NCI-H1930 (cell line): Measurements from ENCODE around the gene GRIK5.
"Not testable (repeated sequence)": the region's sequence is repeated elsewhere in the genome, so short reads cannot be mapped to it uniquely, and the experiment has no call there.

Experiments used
- DNase-seq, 2 experiments: peaks; one replicate each; lab custom pipeline; 2025; lab: John Stamatoyannopoulos, UW

Gene GRIK5, protein sequence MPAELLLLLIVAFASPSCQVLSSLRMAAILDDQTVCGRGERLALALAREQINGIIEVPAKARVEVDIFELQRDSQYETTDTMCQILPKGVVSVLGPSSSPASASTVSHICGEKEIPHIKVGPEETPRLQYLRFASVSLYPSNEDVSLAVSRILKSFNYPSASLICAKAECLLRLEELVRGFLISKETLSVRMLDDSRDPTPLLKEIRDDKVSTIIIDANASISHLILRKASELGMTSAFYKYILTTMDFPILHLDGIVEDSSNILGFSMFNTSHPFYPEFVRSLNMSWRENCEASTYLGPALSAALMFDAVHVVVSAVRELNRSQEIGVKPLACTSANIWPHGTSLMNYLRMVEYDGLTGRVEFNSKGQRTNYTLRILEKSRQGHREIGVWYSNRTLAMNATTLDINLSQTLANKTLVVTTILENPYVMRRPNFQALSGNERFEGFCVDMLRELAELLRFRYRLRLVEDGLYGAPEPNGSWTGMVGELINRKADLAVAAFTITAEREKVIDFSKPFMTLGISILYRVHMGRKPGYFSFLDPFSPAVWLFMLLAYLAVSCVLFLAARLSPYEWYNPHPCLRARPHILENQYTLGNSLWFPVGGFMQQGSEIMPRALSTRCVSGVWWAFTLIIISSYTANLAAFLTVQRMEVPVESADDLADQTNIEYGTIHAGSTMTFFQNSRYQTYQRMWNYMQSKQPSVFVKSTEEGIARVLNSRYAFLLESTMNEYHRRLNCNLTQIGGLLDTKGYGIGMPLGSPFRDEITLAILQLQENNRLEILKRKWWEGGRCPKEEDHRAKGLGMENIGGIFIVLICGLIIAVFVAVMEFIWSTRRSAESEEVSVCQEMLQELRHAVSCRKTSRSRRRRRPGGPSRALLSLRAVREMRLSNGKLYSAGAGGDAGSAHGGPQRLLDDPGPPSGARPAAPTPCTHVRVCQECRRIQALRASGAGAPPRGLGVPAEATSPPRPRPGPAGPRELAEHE

DNA sequence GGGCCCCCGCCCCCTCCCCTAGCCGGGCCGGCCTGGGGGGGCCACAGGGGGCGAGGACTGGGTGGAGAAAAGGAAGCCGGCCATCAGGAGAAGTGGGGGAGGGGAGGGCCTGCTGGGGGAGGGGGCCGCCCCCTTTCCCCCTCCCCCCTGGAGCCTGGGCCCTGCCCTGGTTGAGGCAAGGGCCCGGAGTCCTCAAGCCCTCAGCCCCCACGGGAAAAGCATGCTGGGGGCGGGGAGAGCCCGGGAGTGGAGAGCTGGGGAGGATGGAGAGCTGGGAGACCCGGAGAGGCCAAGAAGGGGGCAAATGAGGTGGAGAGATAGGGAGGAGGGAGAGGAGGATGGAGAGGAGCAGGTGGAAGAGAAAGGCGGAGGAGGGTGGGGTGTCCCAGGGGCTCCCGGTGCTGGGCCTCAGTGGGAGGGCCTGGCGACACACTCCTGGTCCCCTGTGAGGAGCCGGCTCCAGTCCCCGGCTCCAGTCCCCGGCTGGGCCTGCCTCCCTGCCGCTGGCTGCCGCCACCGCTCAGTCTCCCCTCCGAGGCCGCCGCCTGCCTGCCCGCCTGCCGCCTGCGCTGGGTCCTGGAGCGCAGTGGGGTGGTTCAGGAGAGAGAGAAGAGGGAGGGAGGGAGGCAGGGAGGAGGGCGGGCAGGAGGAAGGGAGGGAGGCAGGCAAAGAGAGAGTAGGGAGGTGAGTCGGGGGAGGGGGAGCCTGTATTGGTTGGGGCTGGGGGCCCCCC lies at the start of gene GRIK5:
TSS of gene GRIK5 (minus strand) at position 588 of the 733 bp plus-strand sequence. CDS start 4,436 bp downstream, outside the sequence.
- DNase-seq, result no peak

DNA sequence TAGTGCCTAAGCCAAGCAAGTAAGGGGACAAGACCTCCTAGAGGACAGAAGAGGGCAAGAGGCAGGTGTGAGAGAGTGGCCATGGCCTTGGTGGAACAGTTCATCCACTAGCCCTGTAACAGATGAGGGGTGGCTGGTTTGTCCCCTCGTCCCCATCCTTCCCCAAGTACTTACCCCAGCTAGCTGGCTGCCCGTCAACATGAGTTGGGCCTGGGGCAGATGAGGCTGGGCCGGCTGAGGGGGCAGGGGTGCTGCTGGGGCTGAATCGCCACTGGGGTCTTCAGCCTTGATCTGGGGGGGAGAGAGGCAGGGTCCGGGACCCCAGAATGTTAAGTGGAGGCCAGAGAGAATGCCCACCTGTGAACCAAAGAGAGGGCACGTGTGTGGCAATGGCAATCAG lies 47.1 kb upstream of the GRIK5 start:
- DNase-seq, result no peak

GRCh38 chr19:42116308-42117075 lies 46.5 kb upstream of the GRIK5 start:
- no peak for DNase-seq

DNA sequence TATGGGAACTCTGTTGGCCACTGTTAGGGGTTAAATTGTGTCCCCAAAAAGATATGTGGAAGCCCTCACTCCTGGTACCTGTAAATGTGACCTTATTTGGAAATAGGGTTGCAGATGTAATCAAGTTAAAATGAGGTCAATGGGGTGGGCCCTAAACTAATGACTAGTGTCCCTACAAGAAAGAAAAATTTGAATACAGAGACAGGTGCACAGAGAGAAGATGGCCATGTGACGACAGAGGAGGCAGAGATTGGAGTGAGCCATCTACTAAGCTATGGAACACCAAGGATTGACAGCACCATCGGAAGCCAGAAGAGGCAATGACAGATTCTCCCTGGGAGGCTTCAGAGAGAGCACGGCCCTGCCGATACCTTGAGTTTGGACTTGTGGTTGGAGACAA lies 45.7 kb upstream of the GRIK5 start:
- DNase-seq, result no peak

DNA sequence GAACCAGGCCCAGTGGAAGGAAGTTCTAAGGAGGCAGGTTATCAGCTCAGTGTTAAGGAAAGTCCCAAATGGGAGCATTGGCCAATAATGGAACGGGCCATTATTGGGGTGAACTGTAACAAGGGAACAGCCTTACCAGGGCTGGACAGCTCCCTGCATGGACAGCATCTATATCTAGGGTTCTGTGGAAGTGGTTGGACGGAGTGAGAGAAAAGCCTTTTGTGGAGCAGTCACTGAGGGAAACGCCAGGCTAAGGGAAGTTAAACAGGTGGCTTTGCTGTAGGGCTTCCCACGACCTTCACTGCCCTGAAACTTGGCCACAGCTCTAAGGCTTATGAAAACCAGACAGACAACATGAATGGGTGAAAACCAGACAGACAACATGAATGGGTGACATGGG lies 45.2 kb upstream of the GRIK5 start:
- DNase-seq, result no peak

DNA sequence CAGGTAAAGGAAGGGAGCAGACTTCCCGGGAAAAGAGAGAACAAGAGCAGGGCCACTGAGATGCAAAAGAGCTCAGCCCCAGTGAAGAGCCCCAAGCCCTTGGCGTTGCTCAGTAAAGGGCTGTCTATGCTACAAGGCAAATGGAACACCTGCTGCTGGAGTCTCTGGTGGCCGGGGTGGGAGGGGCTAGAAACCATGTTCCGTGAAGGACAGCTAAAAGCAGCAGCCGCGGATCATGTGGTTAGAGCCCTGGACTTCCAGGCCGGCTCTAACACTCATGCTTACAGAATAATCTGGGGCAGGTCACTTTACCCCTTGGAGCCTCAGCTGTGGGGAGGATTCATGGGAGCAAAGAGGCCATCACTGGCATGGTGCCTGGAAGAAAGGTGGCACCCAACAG lies 44.4 kb upstream of the GRIK5 start:
- no peak for DNase-seq

- DNase-seq, result no peak
These were observed 43.8 kb upstream of the GRIK5 start for GRCh38 chr19:42113641-42114348.

DNA sequence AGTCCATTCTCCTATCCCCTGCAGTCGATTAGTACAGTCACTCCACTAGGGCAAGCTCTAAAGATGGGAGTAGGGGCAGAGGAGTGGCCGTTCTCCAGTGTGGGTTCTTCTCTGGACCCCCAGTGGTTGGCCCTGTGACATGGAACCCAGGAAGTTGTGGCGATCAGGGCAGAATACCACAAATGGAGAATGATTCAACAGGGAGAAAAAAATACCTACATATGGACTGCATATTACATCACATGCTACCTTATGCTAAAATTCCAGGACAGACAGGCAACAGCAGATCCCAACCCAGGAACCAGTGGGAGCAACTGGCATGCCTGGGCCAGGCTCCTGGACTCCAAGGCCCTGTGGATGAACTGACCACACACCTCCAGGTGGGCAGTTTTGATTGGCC lies 41.8 kb upstream of the GRIK5 start:
- DNase-seq, result no peak

GRCh38 chr19:42111384-42111783 lies 41.4 kb upstream of the GRIK5 start:
- DNase-seq, result no peak

- DNase-seq, result no peak
These were observed 40.7 kb upstream of the GRIK5 start for GRCh38 chr19:42110658-42111057.

DNA sequence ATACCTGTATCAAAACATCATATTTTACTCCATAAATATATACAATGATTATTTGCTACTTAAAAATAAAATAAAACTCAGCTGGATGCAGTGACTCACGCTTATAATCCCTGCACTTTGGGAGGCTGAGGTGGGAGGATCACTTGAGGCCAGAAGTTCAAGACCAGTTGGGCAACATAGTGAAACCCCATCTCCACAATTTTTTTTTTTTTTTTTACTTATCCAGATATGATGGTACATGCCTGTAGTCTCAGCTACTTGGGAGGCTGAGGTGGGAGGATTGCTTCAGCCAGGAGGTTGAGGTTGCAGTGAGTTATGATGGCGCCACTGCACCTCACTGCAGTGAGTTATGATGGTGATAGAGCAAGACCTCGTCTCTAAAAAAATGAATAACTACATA lies 39.9 kb upstream of the GRIK5 start:
- DNase-seq, result no peak

- DNase-seq, result peak; percentile 81 to 89
These were observed 38.8 kb upstream of the GRIK5 start for GRCh38 chr19:42108527-42109389.

- DNase-seq, result no peak
These were observed 35.4 kb upstream of the GRIK5 start for GRCh38 chr19:42105368-42105767.

DNA sequence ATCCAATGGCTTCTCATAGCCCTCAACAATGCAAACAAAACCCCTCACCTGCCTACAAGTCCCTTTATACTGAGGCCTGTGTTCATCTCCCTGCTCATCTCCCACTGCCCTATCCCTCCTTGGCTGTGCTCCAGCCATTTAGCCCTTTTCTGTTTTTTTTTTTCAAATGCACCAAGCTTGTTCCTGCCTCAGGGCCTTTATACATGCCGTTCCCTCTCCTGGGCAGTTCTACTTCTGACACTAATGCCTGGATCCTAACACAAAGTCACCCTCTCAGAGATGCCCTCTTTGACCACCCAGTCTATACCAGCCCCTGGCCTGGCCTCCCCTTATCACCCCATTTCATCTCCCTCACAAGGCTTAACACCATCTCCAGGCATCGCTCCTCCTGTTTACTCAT lies 32.9 kb upstream of the GRIK5 start:
- no peak for DNase-seq

DNA sequence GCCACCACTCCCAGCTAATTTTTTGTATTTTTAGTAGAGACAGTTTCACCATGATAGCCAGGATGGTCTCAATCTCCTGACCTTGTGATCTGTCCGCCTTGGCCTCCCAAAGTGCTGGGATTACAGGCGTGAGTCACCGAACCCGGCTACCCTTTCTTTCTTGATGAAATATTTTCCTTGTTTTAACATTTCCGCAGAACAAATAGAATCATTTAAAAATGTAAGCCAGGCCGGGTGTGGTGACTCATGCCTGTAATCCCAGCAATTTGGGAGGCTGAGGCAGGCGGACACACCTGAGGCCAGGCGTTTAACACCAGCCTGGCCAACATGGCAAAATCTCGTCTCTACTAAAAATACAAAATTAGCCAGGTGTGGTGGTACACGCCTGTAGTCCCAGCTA lies 30.2 kb upstream of the GRIK5 start:
- not testable (repeated sequence) for DNase-seq

- DNase-seq, result no peak
These were observed 29.4 kb upstream of the GRIK5 start for GRCh38 chr19:42099336-42099925.

GRCh38 chr19:42098781-42099180 lies 28.8 kb upstream of the GRIK5 start:
- DNase-seq, result no peak

GRCh38 chr19:42097461-42097860 lies 27.5 kb upstream of the GRIK5 start:
- DNase-seq, result no peak

DNA sequence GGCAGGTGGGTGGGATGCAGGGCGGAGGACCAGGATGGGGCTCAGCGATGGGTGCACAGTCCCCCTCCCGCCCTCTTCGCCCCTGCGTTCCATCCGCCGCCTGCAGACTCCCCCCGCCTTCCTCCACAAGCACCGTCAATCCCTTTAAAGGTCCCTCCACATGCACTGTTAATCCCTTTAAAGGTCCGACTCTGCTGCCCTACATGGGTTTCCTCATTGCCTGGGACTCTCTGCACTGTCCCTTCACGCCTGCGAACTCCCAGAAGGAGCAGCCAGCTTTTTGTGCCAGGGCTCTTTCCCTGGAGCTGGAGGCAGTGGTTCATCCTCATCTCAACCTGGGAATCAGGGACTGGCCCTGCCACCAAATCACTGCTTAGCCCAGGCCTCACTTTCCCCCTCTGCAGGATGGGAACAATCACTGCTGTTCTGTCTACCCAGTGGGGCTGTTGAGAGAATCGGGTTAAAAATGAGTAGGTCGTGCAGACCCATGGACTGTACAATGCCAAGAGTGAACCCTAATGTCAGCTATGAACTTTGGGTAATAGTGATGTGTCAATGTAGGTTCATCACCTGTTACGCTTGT lies 26.3 kb upstream of the GRIK5 start:
- no peak for DNase-seq
